WERI-Rb-1 (cell line): ENCODE measurements around the gene EIF3K.

ENCODE experiments used
- DNase-seq: peaks from one replicate; pipeline ENCODE4 v3.0.0-alpha.2; 2020
- H3K27ac ChIP-seq: fragments of 250-450 bp; sonication (Bioruptor Pico); 2 replicates; pipeline ENCODE4 v1.5.1; 2020; ENCODE audit warnings: mild to moderate bottlenecking, moderate library complexity
- H3K27me3 ChIP-seq: fragments of 250-450 bp; sonication (Bioruptor Pico); 2 replicates; pipeline ENCODE4 v1.5.1; 2021; ENCODE audit warnings: mild to moderate bottlenecking, low read depth, moderate library complexity; ENCODE audit not compliant: insufficient read depth, severe bottlenecking
- H3K36me3 ChIP-seq: fragments of 250-450 bp; sonication (Bioruptor Pico); 2 replicates; pipeline ENCODE4 v1.5.1; 2020; ENCODE audit warnings: mild to moderate bottlenecking, moderate library complexity
- H3K4me3 ChIP-seq: 2 replicates; pipeline ENCODE4 v1.5.1; 2011; ENCODE audit warnings: low read depth, mild to moderate bottlenecking, control low read depth, low read length
- H3K9me3 ChIP-seq: fragments of 250-450 bp; sonication (Bioruptor Pico); 2 replicates; pipeline ENCODE4 v1.5.1; 2021; ENCODE audit warnings: mild to moderate bottlenecking, moderate library complexity; ENCODE audit not compliant: severe bottlenecking
- TF ChIP-seq, protein P1 (sequence below): IDR thresholded peaks from 2 replicates; pipeline ENCODE4 v1.5.1; 2011; ENCODE audit warnings: low read depth, mild to moderate bottlenecking, control low read depth, inconsistent platforms, low read length

EIF3K gene

DNA sequence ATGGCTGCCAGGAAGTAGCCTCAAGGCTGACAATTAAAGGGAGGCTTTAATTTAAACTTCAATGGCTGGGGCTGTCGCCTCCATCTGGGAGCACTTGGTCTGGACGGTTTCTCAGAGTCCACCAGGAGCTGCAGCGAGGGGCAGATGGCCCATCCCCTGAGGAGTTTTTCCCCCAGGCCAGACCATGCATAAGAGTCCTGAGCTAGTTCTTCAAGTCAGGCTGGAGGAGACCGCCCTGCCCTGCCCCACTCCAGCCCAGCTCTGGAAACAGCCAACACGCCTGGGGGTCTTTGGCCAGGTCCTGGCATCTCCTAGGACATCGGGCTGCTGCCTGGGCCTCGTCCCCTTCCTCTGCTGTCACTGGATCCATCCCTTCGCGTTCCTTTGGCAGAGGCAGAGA lies 23.2 kb downstream of the EIF3K start:
- Histone ChIP-seq H3K36me3 (peaks cover 6% of the 10 kb centered on the region; the same call in 1 of the 2 replicates), H3K27ac (no peak overlapping the region), H3K27me3 (no peaks in the 10 kb centered on the region), H3K4me3 (no peak overlapping the region), H3K9me3 (no peaks in the 10 kb centered on the region)
- TF ChIP-seq, protein P1, sequence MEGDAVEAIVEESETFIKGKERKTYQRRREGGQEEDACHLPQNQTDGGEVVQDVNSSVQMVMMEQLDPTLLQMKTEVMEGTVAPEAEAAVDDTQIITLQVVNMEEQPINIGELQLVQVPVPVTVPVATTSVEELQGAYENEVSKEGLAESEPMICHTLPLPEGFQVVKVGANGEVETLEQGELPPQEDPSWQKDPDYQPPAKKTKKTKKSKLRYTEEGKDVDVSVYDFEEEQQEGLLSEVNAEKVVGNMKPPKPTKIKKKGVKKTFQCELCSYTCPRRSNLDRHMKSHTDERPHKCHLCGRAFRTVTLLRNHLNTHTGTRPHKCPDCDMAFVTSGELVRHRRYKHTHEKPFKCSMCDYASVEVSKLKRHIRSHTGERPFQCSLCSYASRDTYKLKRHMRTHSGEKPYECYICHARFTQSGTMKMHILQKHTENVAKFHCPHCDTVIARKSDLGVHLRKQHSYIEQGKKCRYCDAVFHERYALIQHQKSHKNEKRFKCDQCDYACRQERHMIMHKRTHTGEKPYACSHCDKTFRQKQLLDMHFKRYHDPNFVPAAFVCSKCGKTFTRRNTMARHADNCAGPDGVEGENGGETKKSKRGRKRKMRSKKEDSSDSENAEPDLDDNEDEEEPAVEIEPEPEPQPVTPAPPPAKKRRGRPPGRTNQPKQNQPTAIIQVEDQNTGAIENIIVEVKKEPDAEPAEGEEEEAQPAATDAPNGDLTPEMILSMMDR: no peak
- no peak for DNase-seq

DNA sequence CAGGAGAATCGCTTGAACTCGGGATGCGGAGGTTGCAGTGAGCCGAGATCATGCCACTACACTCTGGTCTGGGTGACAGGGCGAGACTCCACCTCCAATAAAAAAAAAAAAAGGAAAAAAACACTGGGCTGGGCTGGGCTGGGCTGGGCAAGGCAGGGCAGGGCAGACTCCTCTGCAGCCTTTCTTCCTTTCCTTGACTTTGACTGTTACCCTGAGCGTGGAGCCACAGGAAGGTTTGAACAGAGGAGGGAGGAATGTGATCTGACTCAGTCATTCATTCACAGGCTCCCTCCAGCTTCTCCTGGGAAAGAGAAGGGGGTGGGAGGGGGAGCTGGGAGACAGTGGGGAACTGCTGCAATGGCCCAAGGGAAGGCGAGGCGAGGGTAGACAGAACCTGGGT lies 25.7 kb downstream of the EIF3K start:
- DNase-seq: no peak
- Histone ChIP-seq H3K9me3 (no peaks in the 10 kb centered on the region), H3K4me3 (no peak overlapping the region), H3K27ac (no peak overlapping the region), H3K27me3 (no peaks in the 10 kb centered on the region), H3K36me3 (no peaks in the 10 kb centered on the region)
- TF ChIP-seq, protein P1: no peak

DNA sequence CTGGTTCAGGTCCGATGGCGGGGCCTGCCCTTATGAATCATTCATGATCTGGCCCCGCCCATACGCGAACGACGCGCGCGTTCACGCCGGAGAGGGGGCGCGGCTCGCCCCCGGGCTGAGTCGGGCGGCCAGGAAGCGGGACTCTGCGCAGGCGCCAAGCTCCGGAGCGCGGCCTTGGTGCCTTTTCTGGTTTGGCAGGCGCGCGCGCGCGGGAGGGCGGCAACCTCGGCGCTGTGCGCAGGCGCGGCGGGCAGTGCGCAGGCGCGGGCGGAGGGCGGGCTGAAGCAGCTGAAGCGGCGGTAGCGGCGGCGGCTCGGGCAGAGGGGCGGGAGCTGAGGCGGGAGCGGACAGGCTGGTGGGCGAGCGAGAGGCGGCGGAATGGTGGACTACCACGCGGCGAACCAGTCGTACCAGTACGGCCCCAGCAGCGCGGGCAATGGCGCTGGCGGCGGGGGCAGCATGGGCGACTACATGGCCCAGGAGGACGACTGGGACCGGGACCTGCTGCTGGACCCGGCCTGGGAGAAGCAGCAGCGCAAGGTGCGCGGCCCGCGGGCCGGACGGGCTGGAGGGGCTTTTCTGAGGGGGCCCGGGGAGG lies 28.5 kb downstream of the EIF3K start, which contains the start of gene ACTN4:
Gene ACTN4, plus strand, starts transcription at position 282 of the 598 bp plus-strand sequence. Its CDS starts 97 bp downstream, at position 379.
- peak; percentile 98 for DNase-seq
- Histone ChIP-seq H3K9me3 (no peaks in the 10 kb centered on the region), H3K36me3 (peaks cover 4% of the 10 kb centered on the region; the same call in 1 of the 2 replicates), H3K4me3 (peak within 1 kb of the TSS; percentile 80), H3K27me3 (no peaks in the 10 kb centered on the region), H3K27ac (peak within 1 kb of the TSS; percentile 84)
- TF ChIP-seq, protein P1: no peak

DNA sequence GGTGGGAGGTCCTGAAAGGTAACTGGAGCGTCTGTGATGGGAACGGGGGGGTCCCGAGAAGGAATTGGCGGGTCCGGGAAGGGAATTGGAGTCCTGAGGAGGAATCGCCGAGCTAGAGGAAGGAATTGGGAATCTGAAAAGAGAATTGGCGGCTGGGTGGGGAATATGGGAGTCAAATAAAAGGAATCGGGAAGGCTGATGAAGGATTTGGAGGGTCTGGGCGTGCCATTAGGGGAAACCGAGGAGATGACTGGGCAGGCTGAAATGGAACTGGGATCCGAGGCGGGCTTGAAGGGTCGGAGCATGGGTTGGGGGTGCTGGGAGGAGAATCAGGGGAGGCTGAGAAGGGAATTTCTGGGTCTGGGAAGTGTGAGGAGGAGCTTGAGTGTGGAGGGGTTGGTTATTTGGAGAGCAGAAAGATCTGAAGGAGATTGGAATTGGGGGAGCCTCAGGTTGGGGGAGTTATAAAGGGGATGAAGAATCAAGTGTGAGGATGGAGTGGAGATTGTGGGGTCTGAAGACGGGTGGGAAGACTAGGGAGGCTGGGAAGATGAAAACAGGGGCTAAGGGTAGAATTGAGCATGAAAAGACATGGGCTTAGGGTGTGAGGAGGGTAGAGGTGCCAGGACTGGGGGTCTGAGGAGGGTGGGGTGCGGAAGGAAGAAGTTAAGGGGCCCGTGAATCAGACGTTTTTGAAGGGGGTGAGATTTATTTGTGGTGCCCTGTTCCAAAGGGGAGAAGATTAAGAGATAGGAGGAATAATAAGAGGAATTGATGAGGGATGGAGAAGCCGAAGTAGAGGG lies 29.2 kb downstream of the EIF3K start:
- Histone ChIP-seq H3K27ac (peak overlapping the region; percentile 84), H3K27me3 (no peaks in the 10 kb centered on the region), H3K4me3 (peak overlapping the region; percentile 80), H3K9me3 (no peaks in the 10 kb centered on the region), H3K36me3 (peaks cover 4% of the 10 kb centered on the region; the same call in 1 of the 2 replicates)
- TF ChIP-seq, protein P1: no peak
- no peak for DNase-seq

DNA sequence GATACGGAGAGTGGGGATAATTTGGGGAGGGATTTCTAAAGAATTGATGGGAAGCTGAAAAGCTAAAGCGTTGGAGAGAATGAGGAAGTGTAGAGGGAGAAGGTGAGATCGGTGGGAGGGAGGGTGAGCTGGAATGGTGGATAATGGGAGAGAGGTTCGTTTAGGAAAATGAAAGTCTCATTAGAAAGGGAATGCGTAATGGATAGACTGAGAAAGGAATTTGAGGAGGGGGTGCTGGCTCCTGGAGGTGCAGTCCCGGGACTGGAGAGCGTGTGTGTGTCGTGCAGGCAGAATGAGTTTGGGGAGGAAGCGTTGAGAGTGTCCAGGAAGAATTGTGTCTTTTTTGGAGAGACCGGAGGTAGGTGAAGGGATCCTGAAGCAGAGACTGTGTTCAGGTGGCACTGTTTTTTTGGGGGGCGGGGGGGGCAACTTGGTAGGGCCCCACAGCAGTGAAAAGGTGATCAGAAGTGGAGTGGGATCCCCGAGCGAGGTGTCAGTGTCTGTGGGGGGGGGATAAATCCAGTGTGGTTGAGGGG lies 29.8 kb downstream of the EIF3K start:
- H3K27ac ChIP-seq: peak overlapping the region; percentile 84
- no peaks in the 10 kb centered on the region for H3K9me3 ChIP-seq
- H3K36me3 ChIP-seq: peaks cover 6% of the 10 kb centered on the region
- no peaks in the 10 kb centered on the region for H3K27me3 ChIP-seq
- no peak for DNase-seq
- H3K4me3 ChIP-seq: peak overlapping the region; percentile 80
- TF ChIP-seq, protein P1: no peak
